Natural killer cell (primary cell): ENCODE measurements around the gene KISS1R. TPM values are rescaled to one million over a fixed set of nuclear protein-coding genes. Genes with fewer than 3 reads are reported as not detected.

Experiments used
- ATAC-seq, 3 donors: fragments of 150-1000 bp in 2 of 3; fragments of 200-7000 bp in 1 of 3; cut with Tn5 transposase; 1 replicate in 1 of 3; 2 replicates in 2 of 3; pipeline ENCODE4 v1.10.0; 2021; ENCODE audit warnings: mild to moderate bottlenecking in 2 of 3, moderate library complexity in 2 of 3
- DNase-seq, 2 donors: peaks; one replicate each; pipeline versions ENCODE4 v3.0.0 to v3.0.0-alpha.2; 2013 to 2021; ENCODE audit warnings: mixed read lengths in 1 of 2
- H3K27ac ChIP-seq: one replicate; pipeline ENCODE4 v1.5.1; 2013; ENCODE audit warnings: mild to moderate bottlenecking, low read length
- H3K27me3 ChIP-seq: one replicate; pipeline ENCODE4 v1.6.1; 2013; ENCODE audit warnings: low read length; ENCODE audit not compliant: control insufficient read depth, insufficient read depth
- H3K36me3 ChIP-seq: one replicate; pipeline ENCODE4 v1.6.1; 2013; ENCODE audit warnings: low read length; ENCODE audit not compliant: control insufficient read depth, insufficient read depth
- H3K4me1 ChIP-seq: one replicate; pipeline ENCODE4 v1.6.1; 2013; ENCODE audit warnings: low read length; ENCODE audit not compliant: control insufficient read depth, insufficient read depth
- H3K4me3 ChIP-seq: one replicate; pipeline ENCODE4 v1.5.1; 2013; ENCODE audit warnings: low read length
- H3K9me3 ChIP-seq: one replicate; pipeline ENCODE4 v1.6.1; 2013; ENCODE audit warnings: low read length; ENCODE audit not compliant: control insufficient read depth, insufficient read depth
- H3K27ac Mint-ChIP-seq, 2 donors: one replicate each; pipeline ENCODE4 v1.8.0; 2022; ENCODE audit warnings: mild to moderate bottlenecking in 2 of 2, mixed read lengths in 2 of 2, moderate library complexity in 1 of 2
- H3K27me3 Mint-ChIP-seq, 2 donors: one replicate each; pipeline ENCODE4 v1.8.0; 2022; ENCODE audit warnings: low read depth in 2 of 2, mixed read lengths in 2 of 2
- H3K36me3 Mint-ChIP-seq: one replicate; pipeline ENCODE4 v1.8.0; 2022; ENCODE audit warnings: mixed read lengths
- H3K4me1 Mint-ChIP-seq, 2 donors: one replicate each; pipeline ENCODE4 v1.8.0; 2022; ENCODE audit warnings: mixed read lengths in 2 of 2
- H3K4me3 Mint-ChIP-seq: one replicate; pipeline ENCODE4 v1.8.0; 2022; ENCODE audit warnings: mild to moderate bottlenecking, moderate library complexity, mixed read lengths
- H3K9me3 Mint-ChIP-seq, 2 donors: one replicate each; pipeline ENCODE4 v1.8.0; 2022; ENCODE audit warnings: mixed read lengths in 2 of 2
- WGBS: methylation state at CpG from one replicate; pipeline ENCODE4 v1.1.7; 2013; ENCODE audit warnings: missing lambda C conversion rate; ENCODE audit not compliant: insufficient coverage; 5-methylcytosine and 5-hydroxymethylcytosine counted together
- intact Hi-C: fragments of 100-400 bp; cut with micrococcal nuclease; formaldehyde crosslinking; loops from one replicate; pipeline ENCODE4 v1.14.2; 2022
- total RNA-seq, 4 donors: library from RNA; stranded (reverse); fragments of 120-200 nt in 1 of 4; gene quantifications; one replicate each; pipeline versions ENCODE4 v1.2.3 to v1.2.4, GENCODE V29; 2013 to 2022
- TF ChIP-seq, protein P1 (sequence below): fragments of 200-600 bp; IDR thresholded peaks from one replicate; pipeline ENCODE4 v1.8.0; 2022; ENCODE audit warnings: antibody characterized with exemption

The KISS1R gene
- total RNA-seq, 3 donors from 2014 or later (not counting 1 experiment from before 2014, with no cell fraction given): 0.31 TPM; not detected in 2

DNA sequence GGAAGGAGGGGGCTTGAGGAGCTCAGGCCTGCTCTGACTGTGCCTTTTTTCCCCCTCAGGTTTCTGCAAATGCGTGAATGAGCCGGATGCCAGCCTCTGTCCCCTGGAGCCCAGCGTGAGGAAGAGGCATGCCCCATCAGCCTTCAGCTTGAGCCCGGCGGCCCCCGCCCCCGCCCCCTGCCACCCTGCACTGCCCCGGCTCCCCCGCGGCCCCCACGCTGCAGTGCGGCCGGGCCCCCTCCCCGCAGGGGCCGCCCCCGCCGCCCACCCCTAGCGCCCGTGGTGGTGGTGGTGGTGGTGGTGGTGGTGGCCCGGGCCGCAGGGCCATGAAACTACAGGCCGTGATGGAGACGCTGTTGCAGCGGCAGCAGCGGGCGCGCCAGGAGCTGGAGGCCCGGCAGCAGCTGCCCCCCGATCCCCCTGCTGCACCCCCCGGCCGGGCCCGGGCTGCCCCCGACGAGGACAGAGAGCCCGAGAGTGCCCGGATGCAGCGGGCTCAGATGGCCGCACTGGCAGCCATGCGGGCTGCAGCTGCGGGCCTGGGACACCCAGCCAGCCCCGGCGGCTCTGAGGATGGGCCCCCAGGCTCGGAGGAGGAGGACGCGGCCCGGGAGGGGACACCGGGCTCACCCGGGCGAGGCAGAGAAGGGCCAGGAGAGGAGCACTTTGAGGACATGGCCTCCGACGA is 12.2 kb downstream of the KISS1R start:
- Mint-ChIP-seq H3K4me1 (peaks cover 0 to 24% of the 10 kb centered on the region in 2 donors), H3K9me3 (no peaks in the 10 kb centered on the region), H3K4me3 (no peak overlapping the region), H3K27ac (no peak overlapping the region), H3K36me3 (no peaks in the 10 kb centered on the region), H3K27me3 (no peaks in the 10 kb centered on the region)
- Histone ChIP-seq H3K27ac (no peak overlapping the region), H3K4me3 (no peak overlapping the region), H3K36me3 (no peaks in the 10 kb centered on the region), H3K4me1 (peaks cover 56% of the 10 kb centered on the region), H3K9me3 (no peaks in the 10 kb centered on the region), H3K27me3 (no peaks in the 10 kb centered on the region)
- WGBS: 96% methylated on average over 40 of the region's 51 CpGs
- DNase-seq (no peak), ATAC-seq (no peak)
- TF ChIP-seq, protein P1, sequence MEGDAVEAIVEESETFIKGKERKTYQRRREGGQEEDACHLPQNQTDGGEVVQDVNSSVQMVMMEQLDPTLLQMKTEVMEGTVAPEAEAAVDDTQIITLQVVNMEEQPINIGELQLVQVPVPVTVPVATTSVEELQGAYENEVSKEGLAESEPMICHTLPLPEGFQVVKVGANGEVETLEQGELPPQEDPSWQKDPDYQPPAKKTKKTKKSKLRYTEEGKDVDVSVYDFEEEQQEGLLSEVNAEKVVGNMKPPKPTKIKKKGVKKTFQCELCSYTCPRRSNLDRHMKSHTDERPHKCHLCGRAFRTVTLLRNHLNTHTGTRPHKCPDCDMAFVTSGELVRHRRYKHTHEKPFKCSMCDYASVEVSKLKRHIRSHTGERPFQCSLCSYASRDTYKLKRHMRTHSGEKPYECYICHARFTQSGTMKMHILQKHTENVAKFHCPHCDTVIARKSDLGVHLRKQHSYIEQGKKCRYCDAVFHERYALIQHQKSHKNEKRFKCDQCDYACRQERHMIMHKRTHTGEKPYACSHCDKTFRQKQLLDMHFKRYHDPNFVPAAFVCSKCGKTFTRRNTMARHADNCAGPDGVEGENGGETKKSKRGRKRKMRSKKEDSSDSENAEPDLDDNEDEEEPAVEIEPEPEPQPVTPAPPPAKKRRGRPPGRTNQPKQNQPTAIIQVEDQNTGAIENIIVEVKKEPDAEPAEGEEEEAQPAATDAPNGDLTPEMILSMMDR: no peak
- intact Hi-C loops: loop anchor here (10.0 kb wide), 1 partner anchor 315 kb away; the partner anchor contains the start of genes ATP5F1D and MIDN

- Histone ChIP-seq H3K27ac (no peak overlapping the region), H3K36me3 (no peaks in the 10 kb centered on the region), H3K27me3 (no peaks in the 10 kb centered on the region), H3K4me1 (peaks cover 56% of the 10 kb centered on the region), H3K4me3 (no peak overlapping the region), H3K9me3 (no peaks in the 10 kb centered on the region)
- no peak overlapping the region for H3K4me3 Mint-ChIP-seq
- over 99% methylated on average over 6 of the region's 6 CpGs for WGBS
- TF ChIP-seq, protein P1: no peak
- H3K27me3 Mint-ChIP-seq: no peaks in the 10 kb centered on the region
- DNase-seq: no peak
- intact Hi-C loops: loop anchor here (10.0 kb wide), 1 partner anchor 315 kb away; the partner anchor contains the start of genes ATP5F1D and MIDN
- no peaks in the 10 kb centered on the region for H3K9me3 Mint-ChIP-seq
- ATAC-seq: no peak
- H3K27ac Mint-ChIP-seq: no peak overlapping the region
- no peaks in the 10 kb centered on the region for H3K36me3 Mint-ChIP-seq
- H3K4me1 Mint-ChIP-seq: peaks cover 0 to 26% of the 10 kb centered on the region in 2 donors
These were observed 12.7 kb downstream of the KISS1R start for GRCh38 chr19:929891-930258.

GRCh38 chr19:931860-932647 is 14.9 kb downstream of the KISS1R start:
- no peaks in the 10 kb centered on the region for H3K36me3 Mint-ChIP-seq
- intact Hi-C loops: no loop called here
- no peak for DNase-seq
- no peaks in the 10 kb centered on the region for H3K36me3 ChIP-seq
- H3K9me3 ChIP-seq: no peaks in the 10 kb centered on the region
- no peak overlapping the region for H3K4me3 Mint-ChIP-seq
- peak overlapping the region in 1 of 2 donors; percentile 90 for H3K27ac Mint-ChIP-seq
- TF ChIP-seq, protein P1: no peak
- H3K4me1 ChIP-seq: peaks cover 51% of the 10 kb centered on the region
- no peaks in the 10 kb centered on the region for H3K9me3 Mint-ChIP-seq
- no peak overlapping the region for H3K4me3 ChIP-seq
- H3K27me3 Mint-ChIP-seq: no peaks in the 10 kb centered on the region
- H3K27ac ChIP-seq: peak overlapping the region; percentile 16
- H3K4me1 Mint-ChIP-seq: peaks cover 3 to 31% of the 10 kb centered on the region in 2 donors
- no peaks in the 10 kb centered on the region for H3K27me3 ChIP-seq
- peak in 1 of 3 donors; percentile 1 for ATAC-seq
- 78% methylated on average over 30 of the region's 32 CpGs for WGBS
